Activated CD8-positive, alpha-beta T cell treated with anti-CD3 and anti-CD28 coated beads, Interleukin-2, amount 10 ng/mL, durations not matched to agents 7 days and 5 days (primary cell): ENCODE results near the gene GORASP1. TPM values are rescaled to one million over a fixed set of nuclear protein-coding genes. Genes with fewer than 3 reads are reported as not detected.
A peak's percentile ranks its signal among the peaks of the same experiment; 100 is the strongest.

Experiments used
- ATAC-seq: fragments of 150-1000 bp; cut with Tn5 transposase; one replicate; pipeline ENCODE4 v1.10.0; 2021; ENCODE audit warnings: moderate library complexity
- CTCF ChIA-PET: fragments of 350-600 bp; sonication (Branson Sonifier 250); formaldehyde crosslinking; loops from one replicate; lab custom pipeline; 2021; ENCODE audit warnings: antibody characterized with exemption; lab: Charles Lee
- POLR2A ChIA-PET: fragments of 350-600 bp; sonication (Branson Sonifier 250); formaldehyde crosslinking; loops from one replicate; lab custom pipeline; 2021; ENCODE audit warnings: antibody characterized with exemption; lab: Charles Lee
- DNase-seq: peaks from one replicate; pipeline ENCODE4 v3.0.0-alpha.2; 2020
- H3K27ac Mint-ChIP-seq: one replicate; pipeline ENCODE4 v1.8.0; 2021; ENCODE audit warnings: mild to moderate bottlenecking, mixed read lengths
- H3K27me3 Mint-ChIP-seq: one replicate; pipeline ENCODE4 v1.8.0; 2021; ENCODE audit warnings: low read depth, mixed read lengths
- H3K36me3 Mint-ChIP-seq: one replicate; pipeline ENCODE4 v1.8.0; 2021; ENCODE audit warnings: low read depth, mixed read lengths
- H3K4me1 Mint-ChIP-seq: one replicate; pipeline ENCODE4 v1.8.0; 2021; ENCODE audit warnings: low read depth, mixed read lengths
- H3K4me3 Mint-ChIP-seq: one replicate; pipeline ENCODE4 v1.8.0; 2021; ENCODE audit warnings: mild to moderate bottlenecking, mixed read lengths
- H3K9me3 Mint-ChIP-seq: one replicate; pipeline ENCODE4 v1.8.0; 2022; ENCODE audit warnings: mixed read lengths; ENCODE audit not compliant: insufficient read depth
- total RNA-seq, 2 experiments: library from RNA; stranded (reverse); gene quantifications; one replicate each; pipeline ENCODE4 v1.2.3, GENCODE V29; 2021

GORASP1 gene
- 10 to 100 TPM; 10.8 to 11.0 TPM for total RNA-seq

DNA sequence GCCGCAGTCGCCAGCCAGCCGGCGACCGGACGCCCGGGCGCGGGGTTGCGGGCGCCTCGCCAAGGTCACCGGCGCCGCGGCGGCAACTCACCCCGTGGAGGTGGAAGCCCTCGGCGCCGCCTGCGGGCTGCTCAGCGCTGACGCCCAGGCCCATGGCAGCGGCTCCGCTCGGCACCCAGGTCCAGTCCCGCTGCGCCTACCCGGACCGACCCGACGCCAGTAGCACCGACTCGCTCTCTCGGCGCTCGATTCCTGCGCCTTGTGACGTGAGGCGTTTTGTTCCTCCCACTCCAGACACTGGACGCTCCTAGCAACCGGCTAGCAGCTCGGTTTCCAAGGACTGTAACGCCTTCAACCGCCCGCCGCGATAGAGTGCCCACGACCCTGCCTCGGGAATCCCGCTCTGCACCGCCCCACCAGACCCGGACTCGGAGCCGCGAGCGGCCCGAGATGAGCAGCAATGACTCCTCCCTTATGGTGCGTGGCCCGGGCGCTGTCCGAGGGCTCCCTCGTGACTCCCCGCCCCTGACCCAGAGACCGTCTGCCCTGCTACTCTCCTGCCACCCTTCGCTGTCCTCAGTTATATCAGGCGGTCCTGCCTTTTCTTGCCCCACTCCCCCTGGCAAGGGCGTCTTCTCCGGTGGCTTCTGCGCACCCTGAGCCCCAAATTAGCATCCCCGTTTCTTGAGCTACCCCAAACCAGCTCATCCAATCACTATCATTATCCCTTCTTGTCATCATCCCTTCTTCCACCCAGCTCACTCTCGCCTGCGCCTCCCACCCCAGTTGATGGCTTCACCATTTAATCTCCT is at the start of gene GORASP1, which contains the start of gene TTC21A:
TSS of gene GORASP1 (minus strand) at position 240 of the 812 bp plus-strand sequence. CDS start at position 154, 86 bp downstream.
TSS of gene TTC21A (plus strand) at position 293 of the 812 bp plus-strand sequence. CDS start at position 451, 158 bp downstream.
- Mint-ChIP-seq H3K4me3 (peak within 1 kb of the TSS; percentile 88), H3K4me1 (peaks cover 40% of the 10 kb centered on the region), H3K36me3 (no peaks in the 10 kb centered on the region), H3K27ac (peak within 1 kb of the TSS; percentile 81), H3K27me3 (peaks cover 32% of the 10 kb centered on the region), H3K9me3 (no peaks in the 10 kb centered on the region)
- POLR2A ChIA-PET, result interaction anchor here (0.7 to 1.4 kb wide), 5 partner anchors 10 to 277 kb away, joined by 3 to 5 read pairs (median 3); no protein-coding TSS in a partner anchor
- ATAC-seq, result peak; percentile 70
- peak; percentile 72 for DNase-seq
- CTCF ChIA-PET, result interaction anchor here (0.6 to 8.6 kb wide), 9 partner anchors 12 to 184 kb away, joined by 3 to 59 read pairs (median 3); partner anchors contain the start of genes SCN11A and WDR48

DNA sequence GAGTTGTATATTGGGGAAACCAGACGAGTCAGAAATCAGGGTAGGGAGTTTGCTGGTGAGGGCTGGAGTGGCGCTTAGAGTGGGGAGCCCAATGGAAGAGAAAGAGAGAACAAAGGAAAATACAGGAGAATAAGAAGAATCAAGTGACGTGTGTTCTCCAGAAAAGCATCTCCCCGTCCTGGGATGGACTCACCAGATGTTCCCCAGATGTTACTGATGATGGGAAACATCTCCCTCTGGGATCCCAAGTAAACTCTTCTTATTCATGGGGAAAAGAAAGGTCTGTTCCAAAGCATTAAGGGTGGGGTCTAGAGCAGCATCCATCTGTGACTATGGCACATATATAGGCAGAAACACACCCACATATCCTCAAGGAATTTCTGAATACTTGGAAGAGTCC is 49.0 kb upstream of the GORASP1 start:
- ChIA-PET POLR2A (no interaction called here), CTCF (interaction anchor here (1.0 to 1.8 kb wide), 3 partner anchors 30 to 136 kb away, joined by 3 to 7 read pairs (median 4); no protein-coding TSS in a partner anchor)
- no peaks in the 10 kb centered on the region for H3K9me3 Mint-ChIP-seq
- ATAC-seq (no peak), DNase-seq (no peak)
- no peak overlapping the region for H3K4me3 Mint-ChIP-seq
- peaks cover 34% of the 10 kb centered on the region for H3K4me1 Mint-ChIP-seq
- peaks cover 9% of the 10 kb centered on the region for H3K36me3 Mint-ChIP-seq
- H3K27ac Mint-ChIP-seq, result peak overlapping the region; percentile 18
- peaks cover 21% of the 10 kb centered on the region for H3K27me3 Mint-ChIP-seq

DNA sequence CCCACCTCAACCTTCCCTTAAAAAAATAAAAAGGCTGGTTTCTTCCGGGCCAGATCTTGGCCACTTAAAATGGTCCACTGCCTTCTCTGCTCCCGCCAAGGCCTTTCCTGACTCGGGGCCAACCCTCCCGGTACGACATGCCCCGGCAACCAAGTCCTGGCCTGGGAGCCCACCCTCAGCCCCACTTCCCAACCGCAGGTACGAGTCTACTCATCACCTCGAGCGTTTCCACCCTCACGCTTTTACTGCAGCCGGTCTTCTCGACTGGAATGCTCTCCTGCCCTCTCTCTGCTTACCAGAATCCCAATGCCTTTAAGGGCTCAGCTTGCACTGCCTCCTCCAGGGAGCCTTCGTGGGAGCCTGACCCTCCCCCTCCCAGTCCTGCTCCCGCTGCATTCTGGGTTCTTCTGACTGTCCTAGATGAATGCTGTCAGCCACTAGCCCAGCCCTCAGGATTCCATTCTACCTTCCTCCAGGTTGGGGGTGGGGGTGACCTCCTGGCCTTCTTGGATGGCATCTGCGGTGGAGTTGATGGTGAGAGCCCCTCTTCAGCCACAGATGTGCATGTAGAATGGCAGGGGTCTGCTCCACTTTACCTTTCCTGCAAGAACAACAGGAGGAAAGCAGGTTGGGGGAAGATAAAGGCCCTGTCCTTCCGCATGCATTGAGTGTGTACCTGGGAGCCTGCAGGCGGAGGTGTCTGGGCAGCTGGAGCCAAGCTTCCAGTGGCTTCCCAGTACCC is 47.0 kb upstream of the GORASP1 start:
- peaks cover 9% of the 10 kb centered on the region for H3K36me3 Mint-ChIP-seq
- DNase-seq (no peak), ATAC-seq (no peak)
- ChIA-PET POLR2A (no interaction called here), CTCF (interaction anchor here (1.0 to 1.5 kb wide), 2 partner anchors 18 to 138 kb away, joined by 3 read pairs; no protein-coding TSS in a partner anchor)
- H3K4me3 Mint-ChIP-seq, result peak overlapping the region; percentile 64
- no peaks in the 10 kb centered on the region for H3K9me3 Mint-ChIP-seq
- peaks cover 54% of the 10 kb centered on the region for H3K4me1 Mint-ChIP-seq
- H3K27ac Mint-ChIP-seq, result peak overlapping the region; percentile 76
- peaks cover 16% of the 10 kb centered on the region for H3K27me3 Mint-ChIP-seq

DNA sequence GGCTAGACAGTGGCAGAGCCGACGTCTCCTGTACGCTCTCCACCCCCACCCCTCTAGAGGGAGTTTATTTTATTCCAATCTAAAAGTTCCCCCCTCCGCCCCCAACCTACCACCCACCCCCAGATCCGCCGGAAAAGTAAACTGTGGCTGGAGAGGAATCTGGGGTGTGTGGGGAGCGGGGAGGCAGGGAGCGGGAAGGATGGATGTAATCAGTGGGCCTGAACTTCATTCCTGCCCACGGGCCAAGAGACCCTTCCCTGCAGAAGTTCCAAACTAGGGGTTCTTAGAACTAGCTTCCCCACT is 46.5 kb upstream of the GORASP1 start:
- peaks cover 12% of the 10 kb centered on the region for H3K27me3 Mint-ChIP-seq
- peaks cover 59% of the 10 kb centered on the region for H3K4me1 Mint-ChIP-seq
- no peaks in the 10 kb centered on the region for H3K9me3 Mint-ChIP-seq
- ATAC-seq (no peak), DNase-seq (no peak)
- ChIA-PET POLR2A (no interaction called here), CTCF (interaction anchor here (1.0 kb wide), 1 partner anchor 138 kb away, joined by 3 read pairs; no protein-coding TSS in a partner anchor)
- H3K4me3 Mint-ChIP-seq, result peak overlapping the region; percentile 64
- H3K36me3 Mint-ChIP-seq, result peaks cover 9% of the 10 kb centered on the region
- H3K27ac Mint-ChIP-seq, result peak overlapping the region; percentile 76

DNA sequence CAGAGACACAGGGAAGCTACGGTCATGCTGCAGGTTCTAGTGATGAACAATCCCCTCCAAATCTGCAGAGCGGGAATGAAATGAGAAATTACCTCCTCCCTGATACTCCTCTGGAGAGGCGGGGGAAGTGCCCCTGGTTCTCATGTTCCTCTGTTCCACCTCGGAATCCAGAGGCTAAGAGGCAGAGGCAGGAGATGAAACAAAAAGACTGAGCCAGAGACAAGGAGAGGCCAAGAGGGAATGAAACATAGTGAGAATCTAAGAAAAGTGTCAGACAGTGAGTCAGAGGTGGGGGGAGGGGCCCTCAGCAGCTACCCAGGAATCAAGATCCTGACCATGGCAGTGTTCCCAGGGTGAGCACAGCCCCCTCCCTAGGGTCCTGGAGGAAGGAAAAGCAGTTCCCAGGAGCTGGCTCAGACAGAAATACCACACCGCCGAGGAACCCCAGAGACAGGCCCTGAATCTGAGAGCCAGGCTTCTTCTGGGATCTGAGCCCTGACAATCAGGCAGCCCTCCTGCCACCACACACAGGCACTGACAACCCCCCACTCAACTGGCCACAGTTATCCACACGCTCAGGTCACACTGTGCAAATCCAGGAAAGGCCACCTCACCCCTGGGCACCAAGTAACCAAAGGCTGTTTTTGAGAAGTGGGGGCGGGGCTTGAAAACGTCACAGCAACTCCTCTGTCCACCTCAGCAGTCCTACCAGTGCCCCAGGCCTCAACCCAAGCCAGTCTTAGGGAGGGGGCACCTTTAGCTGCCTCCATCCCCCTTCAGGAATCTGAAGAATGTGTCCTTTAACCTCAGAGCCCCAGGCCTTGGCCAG is 43.6 kb upstream of the GORASP1 start:
- Mint-ChIP-seq H3K27me3 (no peaks in the 10 kb centered on the region), H3K4me1 (peaks cover 83% of the 10 kb centered on the region), H3K9me3 (no peaks in the 10 kb centered on the region), H3K27ac (peak overlapping the region; percentile 99), H3K4me3 (peak overlapping the region; percentile 95), H3K36me3 (peaks cover 26% of the 10 kb centered on the region)
- ChIA-PET POLR2A (interaction anchor here (1.4 kb wide), 1 partner anchor 29 kb away, joined by 3 read pairs; no protein-coding TSS in a partner anchor), CTCF (interaction anchor here (0.6 to 3.0 kb wide), 4 partner anchors 11 to 141 kb away, joined by 3 to 11 read pairs (median 8); no protein-coding TSS in a partner anchor)
- ATAC-seq (no peak), DNase-seq (peak; percentile 47)

DNA sequence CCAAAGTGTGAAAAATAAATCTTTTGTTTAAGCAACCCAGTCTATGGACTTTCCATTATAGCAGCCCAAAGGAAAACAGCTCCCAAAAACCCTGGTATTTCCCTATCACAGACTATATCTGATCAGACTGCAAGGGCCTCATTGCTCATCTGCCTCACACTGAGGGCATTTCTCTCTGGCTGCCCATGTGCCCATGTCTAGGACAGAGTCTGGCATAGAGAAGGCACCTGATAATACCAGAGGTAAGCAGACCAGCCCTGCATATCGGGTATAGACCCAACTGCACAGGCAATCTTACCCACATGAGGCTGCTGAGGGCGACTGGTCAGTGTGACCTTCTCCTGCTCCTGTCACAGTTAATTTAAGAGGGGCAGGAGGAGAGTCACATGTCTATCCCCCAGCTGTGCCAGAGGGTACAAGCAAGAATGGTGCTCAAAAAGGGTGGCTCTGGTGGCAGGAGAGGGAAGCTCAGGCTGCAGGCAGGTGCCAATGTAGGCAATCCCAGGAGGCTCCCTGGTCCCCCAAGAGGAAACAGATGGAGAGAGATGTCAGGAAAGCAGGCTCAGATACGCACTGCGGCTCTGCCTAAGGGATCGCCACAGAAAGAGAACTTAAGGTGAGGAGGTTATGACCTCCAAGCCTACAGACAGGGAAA is 42.8 kb upstream of the GORASP1 start:
- DNase-seq (no peak), ATAC-seq (no peak)
- H3K27me3 Mint-ChIP-seq, result no peaks in the 10 kb centered on the region
- ChIA-PET CTCF (interaction anchor here (0.6 to 3.0 kb wide), 4 partner anchors 10 to 142 kb away, joined by 3 to 11 read pairs (median 8); no protein-coding TSS in a partner anchor), POLR2A (interaction anchor here (1.1 to 1.4 kb wide), 3 partner anchors 10 to 92 kb away, joined by 3 to 4 read pairs (median 3); no protein-coding TSS in a partner anchor)
- peak overlapping the region; percentile 99 for H3K27ac Mint-ChIP-seq
- peaks cover 31% of the 10 kb centered on the region for H3K36me3 Mint-ChIP-seq
- H3K9me3 Mint-ChIP-seq, result no peaks in the 10 kb centered on the region
- H3K4me3 Mint-ChIP-seq, result peak overlapping the region; percentile 95
- H3K4me1 Mint-ChIP-seq, result peaks cover 81% of the 10 kb centered on the region

DNA sequence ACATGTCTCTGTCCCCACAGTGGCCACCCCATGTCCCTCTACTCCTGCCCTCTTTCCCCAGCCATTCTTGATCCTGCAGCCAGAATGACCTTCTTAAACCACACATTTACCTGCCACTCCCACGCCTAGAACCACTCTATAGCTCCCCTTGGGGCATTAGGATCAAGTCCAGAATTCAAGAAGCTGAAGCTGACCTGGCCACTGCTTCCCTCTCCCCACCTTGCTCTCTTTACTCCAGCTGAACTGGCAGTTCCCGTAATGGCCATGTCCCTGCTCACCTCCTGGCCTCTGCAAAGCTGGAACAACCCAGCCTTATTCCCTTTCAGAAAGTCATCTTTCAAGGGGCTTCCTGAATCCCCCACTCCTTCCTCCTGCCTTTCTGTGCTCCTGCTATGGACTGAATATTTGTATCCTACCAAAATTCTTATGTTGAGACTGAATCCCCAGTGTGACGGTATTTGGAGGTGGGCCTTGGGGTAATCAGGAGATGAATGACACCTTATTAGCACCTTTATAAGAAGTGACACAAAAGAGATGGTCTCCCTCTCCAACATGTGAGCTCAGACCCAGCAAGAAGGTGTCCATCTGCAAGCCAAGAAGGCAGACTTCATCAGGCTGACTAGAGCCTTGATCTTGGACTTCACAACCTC is 42.2 kb upstream of the GORASP1 start:
- Mint-ChIP-seq H3K27ac (peak overlapping the region; percentile 99), H3K4me1 (peaks cover 79% of the 10 kb centered on the region), H3K4me3 (peak overlapping the region; percentile 79), H3K27me3 (no peaks in the 10 kb centered on the region), H3K36me3 (peaks cover 35% of the 10 kb centered on the region), H3K9me3 (no peaks in the 10 kb centered on the region)
- DNase-seq, result no peak
- ChIA-PET POLR2A (interaction anchor here (1.1 to 1.4 kb wide), 3 partner anchors 9 to 91 kb away, joined by 3 to 4 read pairs (median 3); no protein-coding TSS in a partner anchor), CTCF (interaction anchor here (0.6 to 3.0 kb wide), 7 partner anchors 9 to 142 kb away, joined by 3 to 11 read pairs (median 4); partner anchors contain the start of gene TTC21A)
- no peak for ATAC-seq

DNA sequence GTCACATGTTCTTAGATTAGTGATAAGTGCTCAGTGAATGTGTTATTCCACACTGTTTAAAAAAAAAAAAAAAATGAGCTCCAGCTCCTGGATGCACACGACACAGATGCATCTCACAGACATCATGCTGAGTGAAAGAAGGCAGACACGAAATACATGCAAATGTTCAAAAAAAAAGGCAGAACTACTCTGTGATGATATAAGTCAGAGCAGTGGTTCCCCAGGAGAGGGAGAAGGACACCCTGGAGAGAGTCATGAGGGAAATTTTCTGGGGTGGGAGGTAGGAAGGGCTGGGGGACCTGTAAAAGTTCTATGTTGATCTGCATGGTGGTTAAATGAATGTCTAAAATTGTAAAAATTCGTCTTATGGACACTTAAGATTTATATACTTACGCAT is 41.6 kb upstream of the GORASP1 start:
- Mint-ChIP-seq H3K4me3 (peak overlapping the region; percentile 79), H3K27me3 (no peaks in the 10 kb centered on the region), H3K36me3 (peaks cover 40% of the 10 kb centered on the region), H3K9me3 (no peaks in the 10 kb centered on the region), H3K4me1 (peaks cover 76% of the 10 kb centered on the region), H3K27ac (peak overlapping the region; percentile 99)
- DNase-seq (no peak), ATAC-seq (no peak)
- POLR2A ChIA-PET, result interaction anchor here (1.1 to 1.5 kb wide), 2 partner anchors 9 to 97 kb away, joined by 4 read pairs; partner anchors contain the start of gene WDR48
- CTCF ChIA-PET, result interaction anchor here (0.8 to 3.0 kb wide), 5 partner anchors 24 to 143 kb away, joined by 3 to 11 read pairs (median 4); partner anchors contain the start of gene TTC21A

DNA sequence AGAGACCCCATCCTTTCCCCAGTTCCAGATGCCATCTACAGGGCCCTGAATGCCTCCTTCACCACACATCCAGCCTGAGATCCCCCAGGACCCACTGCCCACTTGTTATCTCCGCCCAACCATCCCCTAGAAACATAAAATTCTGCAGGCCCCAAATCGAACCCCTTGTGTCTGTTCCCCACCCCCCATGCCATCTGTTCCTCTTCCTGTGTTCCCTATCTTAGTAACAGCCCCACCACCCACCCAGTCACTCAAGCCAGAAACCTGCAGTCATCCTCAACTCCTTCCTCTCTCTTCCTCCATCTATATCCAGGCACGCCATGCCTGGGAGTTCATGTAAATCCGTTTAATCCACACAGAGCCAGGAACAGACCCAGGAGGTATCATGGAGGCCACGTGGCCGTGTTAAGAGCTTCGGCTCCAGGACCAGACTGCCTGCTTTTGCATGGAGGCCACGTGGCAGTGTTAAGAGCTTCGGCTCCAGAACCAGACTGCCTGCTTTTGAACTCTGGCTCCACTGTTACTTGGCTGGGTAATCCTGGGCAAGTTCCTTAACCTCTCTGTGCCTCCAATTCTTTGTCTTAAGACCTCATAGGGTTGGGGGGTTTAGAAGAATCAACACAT is 41.1 kb upstream of the GORASP1 start:
- peaks cover 45% of the 10 kb centered on the region for H3K36me3 Mint-ChIP-seq
- peaks cover 76% of the 10 kb centered on the region for H3K4me1 Mint-ChIP-seq
- CTCF ChIA-PET, result interaction anchor here (0.8 to 3.0 kb wide), 4 partner anchors 24 to 139 kb away, joined by 3 to 11 read pairs (median 4); partner anchors contain the start of gene TTC21A
- peak overlapping the region; percentile 79 for H3K4me3 Mint-ChIP-seq
- POLR2A ChIA-PET, result interaction anchor here (0.6 to 1.5 kb wide), 2 partner anchors 12 to 96 kb away, joined by 4 read pairs; partner anchors contain the start of gene WDR48
- H3K9me3 Mint-ChIP-seq, result no peaks in the 10 kb centered on the region
- peak overlapping the region; percentile 99 for H3K27ac Mint-ChIP-seq
- H3K27me3 Mint-ChIP-seq, result no peaks in the 10 kb centered on the region
- no peak for ATAC-seq
- DNase-seq, result no peak
